Right atrium auricular region (tissue), 2 donors: ENCODE measurements around the gene LMCD1. TPM values are rescaled to one million over a fixed set of nuclear protein-coding genes. Genes with fewer than 3 reads are reported as not detected.
A peak's percentile ranks its signal among the peaks of the same experiment; 100 is the strongest.

Experiments
- DNase-seq: peaks from one replicate; pipeline ENCODE4 v3.0.0-alpha.2; 2019; ENCODE audit warnings: low spot score
- H3K27ac ChIP-seq, 2 donors: fragments of 200-600 bp; sonication (generic); 1 replicate in 1 of 2; 2 replicates in 1 of 2; pipeline ENCODE4 v1.5.1; 2016 to 2019
- H3K27me3 ChIP-seq, 2 donors: fragments of 200-600 bp; sonication (generic); one replicate each; pipeline versions ENCODE4 v1.5.1 to v1.6.0; 2017 to 2019
- H3K36me3 ChIP-seq: fragments of 200-600 bp; sonication (generic); one replicate; pipeline ENCODE4 v1.5.1; 2016
- H3K4me1 ChIP-seq, 2 donors: fragments of 200-600 bp; sonication (generic); one replicate each; pipeline versions ENCODE4 v1.5.1 to v1.6.0; 2017 to 2019
- H3K4me3 ChIP-seq, 2 donors: fragments of 200-600 bp; sonication (generic); 1 replicate in 1 of 2; 2 replicates in 1 of 2; pipeline ENCODE4 v1.5.1; 2017 to 2019; ENCODE audit warnings: mild to moderate bottlenecking in 1 of 2, moderate library complexity in 1 of 2
- H3K9me3 ChIP-seq, 2 donors: fragments of 200-600 bp; sonication (generic); one replicate each; pipeline ENCODE4 v1.5.1; 2019
- total RNA-seq, 2 donors: library from RNA; depleted of rRNA; stranded (reverse); fragments of >200 nt; gene quantifications; one replicate each; pipeline ENCODE4 v1.1.0, GENCODE V29; 2016
- TF ChIP-seq, protein P1 (sequence below), 2 donors: fragments of 200-600 bp; sonication (generic); IDR thresholded peaks; one replicate each; pipeline ENCODE4 v1.5.1; 2019; ENCODE audit warnings: antibody characterized with exemption in 2 of 2

LMCD1 gene
- total RNA-seq, 2 donors from 2014 or later = 73.5 to 79.0 TPM

GRCh38 chr3:8505621-8506020 lies 4.0 kb downstream of the LMCD1 start:
- no peak overlapping the region for H3K4me3 ChIP-seq
- H3K27ac ChIP-seq = peak overlapping the region; percentile 29 to 83
- DNase-seq = no peak
- H3K36me3 ChIP-seq = peaks cover 24% of the 10 kb centered on the region
- no peaks in the 10 kb centered on the region for H3K9me3 ChIP-seq
- TF ChIP-seq, protein P1, sequence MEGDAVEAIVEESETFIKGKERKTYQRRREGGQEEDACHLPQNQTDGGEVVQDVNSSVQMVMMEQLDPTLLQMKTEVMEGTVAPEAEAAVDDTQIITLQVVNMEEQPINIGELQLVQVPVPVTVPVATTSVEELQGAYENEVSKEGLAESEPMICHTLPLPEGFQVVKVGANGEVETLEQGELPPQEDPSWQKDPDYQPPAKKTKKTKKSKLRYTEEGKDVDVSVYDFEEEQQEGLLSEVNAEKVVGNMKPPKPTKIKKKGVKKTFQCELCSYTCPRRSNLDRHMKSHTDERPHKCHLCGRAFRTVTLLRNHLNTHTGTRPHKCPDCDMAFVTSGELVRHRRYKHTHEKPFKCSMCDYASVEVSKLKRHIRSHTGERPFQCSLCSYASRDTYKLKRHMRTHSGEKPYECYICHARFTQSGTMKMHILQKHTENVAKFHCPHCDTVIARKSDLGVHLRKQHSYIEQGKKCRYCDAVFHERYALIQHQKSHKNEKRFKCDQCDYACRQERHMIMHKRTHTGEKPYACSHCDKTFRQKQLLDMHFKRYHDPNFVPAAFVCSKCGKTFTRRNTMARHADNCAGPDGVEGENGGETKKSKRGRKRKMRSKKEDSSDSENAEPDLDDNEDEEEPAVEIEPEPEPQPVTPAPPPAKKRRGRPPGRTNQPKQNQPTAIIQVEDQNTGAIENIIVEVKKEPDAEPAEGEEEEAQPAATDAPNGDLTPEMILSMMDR (IDR thresholded peaks at IDR 0.05) = no peak
- no peaks in the 10 kb centered on the region for H3K27me3 ChIP-seq
- H3K4me1 ChIP-seq = peaks cover 0 to 79% of the 10 kb centered on the region in 2 donors

GRCh38 chr3:8506571-8507061 lies 5.0 kb downstream of the LMCD1 start:
- no peak for DNase-seq
- peak overlapping the region; percentile 29 to 83 for H3K27ac ChIP-seq
- H3K9me3 ChIP-seq = no peaks in the 10 kb centered on the region
- peaks cover 0 to 73% of the 10 kb centered on the region in 2 donors for H3K4me1 ChIP-seq
- TF ChIP-seq, protein P1 (IDR thresholded peaks at IDR 0.05) = no peak
- H3K36me3 ChIP-seq = peaks cover 26% of the 10 kb centered on the region
- H3K27me3 ChIP-seq = no peaks in the 10 kb centered on the region
- H3K4me3 ChIP-seq = no peak overlapping the region

DNA sequence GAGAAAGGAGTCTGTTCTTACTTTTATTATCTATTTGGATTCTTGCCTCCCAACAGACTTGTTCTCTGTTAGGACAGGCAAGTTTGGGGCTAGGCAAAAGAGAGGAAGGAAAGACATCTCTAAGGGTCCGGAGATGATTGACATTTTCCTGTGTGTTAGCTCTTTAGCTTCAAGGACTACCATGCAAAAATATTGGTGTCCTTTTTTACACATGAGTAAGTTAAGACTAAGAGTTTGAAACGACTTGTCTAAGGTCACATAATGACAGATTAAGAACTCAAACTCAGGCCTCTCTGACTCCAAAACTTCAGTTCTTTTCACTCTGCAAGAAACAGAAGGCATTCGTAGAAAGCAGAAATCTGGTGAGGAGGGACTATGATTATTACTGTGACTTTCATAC lies 5.9 kb downstream of the LMCD1 start:
- Histone ChIP-seq H3K36me3 (peaks cover 35% of the 10 kb centered on the region), H3K27me3 (no peaks in the 10 kb centered on the region), H3K27ac (peak overlapping the region in 1 of 2 donors; percentile 83), H3K4me1 (peaks cover 0 to 72% of the 10 kb centered on the region in 2 donors), H3K9me3 (no peaks in the 10 kb centered on the region), H3K4me3 (no peak overlapping the region)
- no peak for DNase-seq
- TF ChIP-seq, protein P1 (IDR thresholded peaks at IDR 0.05) = no peak

DNA sequence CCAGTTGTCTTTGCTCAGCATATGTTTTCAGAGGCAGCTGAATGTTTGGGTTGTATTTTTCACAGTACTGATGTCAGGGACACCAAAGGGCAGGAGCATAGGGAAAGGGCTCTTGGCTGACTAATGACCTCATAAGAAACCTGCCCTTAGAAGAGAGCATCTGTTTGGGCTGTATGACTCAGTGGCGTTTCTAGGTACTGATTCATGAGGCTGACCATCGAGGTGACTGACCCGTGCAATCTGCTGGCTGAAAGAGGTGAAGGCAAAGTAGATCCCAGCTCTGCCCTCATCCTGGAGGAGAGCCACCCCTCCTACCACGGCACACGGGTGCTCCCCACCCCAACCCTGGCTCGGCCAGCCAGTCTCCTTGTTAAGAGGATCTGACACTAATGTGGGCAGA lies 8.3 kb downstream of the LMCD1 start:
- Histone ChIP-seq H3K9me3 (no peaks in the 10 kb centered on the region), H3K36me3 (peaks cover 52% of the 10 kb centered on the region), H3K4me3 (no peak overlapping the region), H3K4me1 (peaks cover 0 to 50% of the 10 kb centered on the region in 2 donors), H3K27ac (peak overlapping the region in 1 of 2 donors; percentile 14), H3K27me3 (no peaks in the 10 kb centered on the region)
- TF ChIP-seq, protein P1 (IDR thresholded peaks at IDR 0.05) = no peak
- DNase-seq = no peak

- no peaks in the 10 kb centered on the region for H3K9me3 ChIP-seq
- peaks cover 45% of the 10 kb centered on the region for H3K36me3 ChIP-seq
- no peak for DNase-seq
- H3K4me3 ChIP-seq = no peak overlapping the region
- no peak overlapping the region for H3K27ac ChIP-seq
- H3K27me3 ChIP-seq = no peaks in the 10 kb centered on the region
- H3K4me1 ChIP-seq = peaks cover 0 to 49% of the 10 kb centered on the region in 2 donors
- TF ChIP-seq, protein P1 (IDR thresholded peaks at IDR 0.05) = no peak
These were observed 10.6 kb downstream of the LMCD1 start for GRCh38 chr3:8512234-8512633.
